K562 (cell line): ENCODE results near the gene CASKIN1. TPM values are rescaled to one million over a fixed set of nuclear protein-coding genes. Genes with fewer than 3 reads are reported as not detected.

ENCODE experiments used
- CHD1 ChIP-seq: fragments of 200-600 bp; sonication (generic); IDR thresholded peaks from one replicate; pipeline ENCODE4 v1.6.1; 2012; ENCODE audit warnings: mild to moderate bottlenecking, moderate library complexity, low read length, inconsistent platforms
- CTCF ChIP-seq, 3 experiments: IDR thresholded peaks in 2 of 3; conservative IDR thresholded peaks in 1 of 3; 2 replicates each; pipeline ENCODE4 v1.5.1; 2011 to 2012; ENCODE audit warnings: low read length in 3 of 3, mild to moderate bottlenecking in 3 of 3, control low read depth in 2 of 3, improper control_type of control experiment in 1 of 3, inconsistent platforms in 1 of 3, low read depth in 1 of 3, mixed read lengths in 1 of 3, moderate library complexity in 1 of 3; ENCODE audit not compliant: insufficient read depth in 2 of 3
- CXXC5 ChIP-seq: fragments of 250-450 bp; sonication (Bioruptor Pico); IDR thresholded peaks from 2 replicates; pipeline ENCODE4 v1.8.0; 2022; ENCODE audit warnings: inconsistent platforms, mild to moderate bottlenecking, moderate library complexity
- NONO ChIP-seq, 2 experiments: fragments of 200-400 bp in 1 of 2; fragments of 450-650 bp in 1 of 2; formaldehyde crosslinking in 1 of 2; IDR thresholded peaks; 2 replicates each; pipeline ENCODE4 v1.6.1; 2017; ENCODE audit warnings: low read depth in 2 of 2, mild to moderate bottlenecking in 2 of 2, moderate library complexity in 2 of 2, low read length in 1 of 2
- PHB ChIP-seq: fragments of 250-450 bp; sonication (Bioruptor Pico); IDR thresholded peaks from 2 replicates; pipeline ENCODE4 v1.5.0; 2021
- RBM14 ChIP-seq: fragments of 200-400 bp; formaldehyde crosslinking; IDR thresholded peaks from 2 replicates; pipeline ENCODE4 v1.6.1; 2018; ENCODE audit warnings: low read depth, mild to moderate bottlenecking, low read length, moderate library complexity, borderline replicate concordance; ENCODE audit not compliant: insufficient read depth
- SETDB1 ChIP-seq: IDR thresholded peaks from one replicate; pipeline ENCODE4 v1.6.1; 2012; ENCODE audit warnings: low read length, control low read depth, inconsistent platforms
- TFAP4 ChIP-seq: sonication (generic); formaldehyde crosslinking; IDR thresholded peaks from 2 replicates; pipeline ENCODE4 v1.8.0; 2022; ENCODE audit warnings: missing genetic modification reagents, mild to moderate bottlenecking, moderate library complexity, borderline replicate concordance
- ZBTB33 ChIP-seq: sonication (generic); formaldehyde crosslinking; IDR thresholded peaks from 2 replicates; pipeline ENCODE4 v1.8.1; 2023; ENCODE audit warnings: mild to moderate bottlenecking, missing genetic modification reagents
- ZNF121 ChIP-seq: sonication (generic); formaldehyde crosslinking; conservative IDR thresholded peaks from 2 replicates; pipeline ENCODE4 v1.8.0; 2022; ENCODE audit warnings: missing genetic modification reagents
- ZNF197 ChIP-seq: fragments of 200-800 bp; sonication (Bioruptor generic); IDR thresholded peaks from 2 replicates; pipeline ENCODE4 v1.6.1; 2016; ENCODE audit warnings: low read depth, missing genetic modification characterization, missing compliant biosample characterization
- polyA plus RNA-seq, 8 experiments: library from polyadenylated mRNA; depleted of rRNA in 4 of 8; stranded (reverse) in 5 of 8; unstranded in 3 of 8; fragments of >200 nt; fragmentation: Nextera tagmentation in 2 of 8; fragmentation: Illumina TruSeq in 1 of 8; extraction: Ambion mirVana in 2 of 8; extraction: Trizol in 1 of 8; gene quantifications; 2 replicates each; pipeline versions ENCODE4 v1.2.1 to v1.2.3, GENCODE V29; 2011 to 2014; ENCODE audit warnings: inconsistent platforms in 1 of 8, missing spikeins in 1 of 8
- total RNA-seq, 7 experiments: library from RNA; depleted of rRNA in 6 of 7; stranded (reverse); fragments of >200 nt in 6 of 7; fragmentation: Illumina TruSeq in 2 of 7; extraction: Trizol in 2 of 7; gene quantifications; 2 replicates each; pipeline versions ENCODE4 v1.2.1 to v1.2.3, GENCODE V29; 2011 to 2021; ENCODE audit warnings: low replicate concordance in 1 of 7
- TF ChIP-seq, protein P1 (sequence below): fragments of 250-450 bp; sonication (Bioruptor Pico); IDR thresholded peaks from 2 replicates; pipeline ENCODE4 v1.4.0; 2020; ENCODE audit warnings: mild to moderate bottlenecking

CASKIN1 gene
- total and polyA plus RNA-seq, 9 of the 15 experiments (the other 6 are each of a cell fraction or from before 2014, with no cell fraction given): 0.15 to 4.5 (median 1.5) TPM; not detected in 2

DNA sequence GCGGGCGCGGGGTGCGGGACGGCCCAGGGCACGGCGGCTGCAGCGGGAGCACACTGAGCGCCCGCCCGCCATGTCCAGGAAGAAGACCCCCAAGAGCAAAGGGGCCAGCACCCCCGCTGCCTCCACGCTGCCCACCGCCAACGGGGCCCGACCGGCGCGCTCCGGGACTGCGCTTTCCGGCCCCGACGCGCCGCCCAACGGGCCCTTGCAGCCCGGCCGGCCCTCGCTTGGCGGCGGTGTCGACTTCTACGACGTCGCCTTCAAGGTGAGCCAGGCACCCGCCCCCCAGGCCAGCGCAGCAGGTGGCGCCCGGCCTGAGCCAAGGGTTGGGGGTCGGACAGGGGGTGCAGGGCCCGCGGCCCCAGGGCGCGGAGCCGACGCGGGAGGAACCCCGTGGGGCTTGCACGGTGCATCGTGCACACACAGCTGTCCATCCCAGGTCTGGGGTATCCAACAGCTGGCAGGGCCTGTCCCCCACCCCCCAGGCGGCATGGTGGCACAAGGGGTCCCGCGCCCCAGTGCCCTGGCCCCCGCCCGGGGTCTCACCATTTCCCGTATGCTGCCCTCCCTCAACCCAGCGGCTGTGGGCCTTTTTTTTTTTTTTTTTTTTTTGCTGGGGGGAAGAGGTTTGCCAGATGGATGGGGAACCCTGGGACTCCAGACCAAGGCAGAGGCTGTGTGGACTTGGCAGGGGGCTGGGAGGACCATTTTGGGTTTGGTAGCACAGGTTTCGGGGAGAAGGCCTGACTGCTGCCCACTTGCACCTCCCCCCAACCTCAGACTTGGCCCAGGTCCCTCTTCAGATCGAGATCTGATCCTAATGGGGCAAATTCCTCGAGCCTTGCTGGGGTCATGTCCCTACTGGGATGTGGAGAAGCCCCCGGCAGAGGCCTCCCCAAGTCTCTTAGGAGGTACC lies 47.4 kb downstream of the CASKIN1 start (continued):
- TF ChIP-seq, protein P1, sequence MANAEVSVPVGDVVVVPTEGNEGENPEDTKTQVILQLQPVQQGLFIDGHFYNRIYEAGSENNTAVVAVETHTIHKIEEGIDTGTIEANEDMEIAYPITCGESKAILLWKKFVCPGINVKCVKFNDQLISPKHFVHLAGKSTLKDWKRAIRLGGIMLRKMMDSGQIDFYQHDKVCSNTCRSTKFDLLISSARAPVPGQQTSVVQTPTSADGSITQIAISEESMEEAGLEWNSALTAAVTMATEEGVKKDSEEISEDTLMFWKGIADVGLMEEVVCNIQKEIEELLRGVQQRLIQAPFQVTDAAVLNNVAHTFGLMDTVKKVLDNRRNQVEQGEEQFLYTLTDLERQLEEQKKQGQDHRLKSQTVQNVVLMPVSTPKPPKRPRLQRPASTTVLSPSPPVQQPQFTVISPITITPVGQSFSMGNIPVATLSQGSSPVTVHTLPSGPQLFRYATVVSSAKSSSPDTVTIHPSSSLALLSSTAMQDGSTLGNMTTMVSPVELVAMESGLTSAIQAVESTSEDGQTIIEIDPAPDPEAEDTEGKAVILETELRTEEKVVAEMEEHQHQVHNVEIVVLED (CRISPR knock-in tag): no peak
- TF ChIP-seq PHB (CRISPR knock-in tag) (no peak), RBM14 (no peak), ZBTB33 (CRISPR knock-in tag) (no peak), NONO (IDR thresholded peaks at IDR 0.05; ENCODE audit: low read depth in 2 of 2, low read length in 1 of 2) (0 out of 4 replicates have a peak, but pooled peaks of 1 of the 2 experiments have one; percentile 59), ZNF121 (CRISPR knock-in tag) (peak; percentile 63), CTCF (IDR thresholded peaks at IDR 0.05 in 2 of 3, conservative IDR thresholded peaks at IDR 0.05 in 1 of 3; ENCODE audit: insufficient read depth in 2 of 3, low read depth in 1 of 3, low read length in 3 of 3) (peak in 1 of 3 experiments; percentile 46; a peak in 1 of 6 replicates), CXXC5 (peak; percentile 62), TFAP4 (CRISPR knock-in tag) (peak; percentile 60; the same call in 1 of the 2 replicates), CHD1 (peak; percentile 75), SETDB1 (no peak), ZNF197 (no peak)
